Upper lobe of left lung (tissue), 6 donors: ENCODE data around the gene FAF1. TPM values are rescaled to one million over a fixed set of nuclear protein-coding genes. Genes with fewer than 3 reads are reported as not detected.

Source experiments
- ATAC-seq, 2 donors: fragments of 200-7000 bp; cut with Tn5 transposase; one replicate each; pipeline ENCODE4 v1.9.1; 2022; ENCODE audit warnings: mild to moderate bottlenecking in 2 of 2, moderate library complexity in 2 of 2; ENCODE audit not compliant: low FRiP score in 2 of 2
- DNase-seq, 2 donors: peaks; one replicate each; pipeline ENCODE4 v3.0.0-alpha.2; 2019 to 2020
- H3K27ac ChIP-seq, 4 donors: fragments of 200-600 bp; sonication (generic); one replicate each; pipeline ENCODE4 v1.5.1; 2016 to 2019
- H3K27me3 ChIP-seq, 4 donors: fragments of 200-600 bp; sonication (generic); one replicate each; pipeline ENCODE4 v1.5.1; 2017 to 2019
- H3K36me3 ChIP-seq, 4 donors: fragments of 200-600 bp; sonication (generic); one replicate each; pipeline ENCODE4 v1.5.1; 2016 to 2019
- H3K4me1 ChIP-seq, 4 donors: fragments of 200-600 bp; sonication (generic); one replicate each; pipeline ENCODE4 v1.5.1; 2018 to 2019
- H3K4me3 ChIP-seq, 4 donors: fragments of 200-600 bp; sonication (generic); one replicate each; pipeline ENCODE4 v1.5.1; 2017 to 2019; ENCODE audit warnings: mild to moderate bottlenecking in 2 of 4, moderate library complexity in 1 of 4
- H3K9me3 ChIP-seq, 4 donors: fragments of 200-600 bp; sonication (generic); one replicate each; pipeline ENCODE4 v1.5.1; 2018 to 2019
- EP300 ChIP-seq, 4 donors: sonication (generic); formaldehyde crosslinking; IDR thresholded peaks; one replicate each; pipeline ENCODE4 v1.5.1; 2017; ENCODE audit warnings: antibody characterized with exemption in 4 of 4, control low read depth in 2 of 4
- POLR2A ChIP-seq, 4 donors: fragments of 450-650 bp; IDR thresholded peaks; one replicate each; pipeline ENCODE4 v1.5.1; 2016 to 2017; ENCODE audit warnings: antibody characterized with exemption in 4 of 4, mild to moderate bottlenecking in 2 of 4
- POLR2AphosphoS5 ChIP-seq, 2 donors: sonication (generic); formaldehyde crosslinking; IDR thresholded peaks; one replicate each; pipeline ENCODE4 v1.5.1; 2017; ENCODE audit warnings: antibody characterized with exemption in 2 of 2
- WGBS, 2 donors: methylation state at CpG; one replicate each; pipeline ENCODE4 v1.1.5; 2017 to 2018; 5-methylcytosine and 5-hydroxymethylcytosine counted together
- total RNA-seq, 6 donors: library from RNA; depleted of rRNA in 4 of 6; stranded (reverse); fragments of >200 nt in 4 of 6; gene quantifications; one replicate each; pipeline versions ENCODE4 v1.1.0 to v1.2.1, GENCODE V29; 2016 to 2021
- TF ChIP-seq, protein P1 (sequence below), 6 experiments: fragments of 450-650 bp in 4 of 6; fragments of 200-600 bp in 2 of 6; sonication (generic) in 2 of 6; IDR thresholded peaks; one replicate each; pipeline ENCODE4 v1.5.1; 2016 to 2019; ENCODE audit warnings: antibody characterized with exemption in 6 of 6
- donor health status: DM: no; HTN: no; CAD: no; lungs with moderate emphysema.
- donor health status: DM: no; HTN: yes; CAD: no; lungs with severe emphysema.

The FAF1 gene
- total RNA-seq, 6 donors from 2014 or later, result 30.2 to 52.3 (median 35.0) TPM

DNA sequence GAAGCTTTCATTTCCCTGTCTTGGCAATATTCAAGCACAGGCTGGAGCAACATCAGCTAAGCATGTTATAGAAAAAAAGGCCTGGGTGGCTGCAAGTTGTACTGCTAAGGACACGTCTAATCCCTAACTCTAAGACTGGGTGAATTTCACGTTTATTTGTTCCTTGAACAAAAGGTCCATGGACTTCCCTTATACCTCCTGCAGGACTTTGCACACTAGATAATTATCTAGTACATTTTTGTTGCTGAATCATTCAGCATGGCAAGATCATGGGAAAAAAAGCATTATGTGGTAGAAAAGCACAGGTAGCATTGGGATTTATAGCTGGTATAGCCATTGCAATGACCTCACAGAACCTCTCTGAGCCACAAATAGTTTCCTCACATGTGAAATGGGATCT lies 406.1 kb downstream of the FAF1 start:
- Histone ChIP-seq H3K9me3 (no peaks in the 10 kb centered on the region), H3K27me3 (no peaks in the 10 kb centered on the region), H3K27ac (no peak overlapping the region), H3K4me1 (no peaks in the 10 kb centered on the region), H3K4me3 (no peak overlapping the region), H3K36me3 (no peaks in the 10 kb centered on the region)
- DNase-seq, result no peak
- 87 to 89% methylated on average over 2 of the region's 2 CpGs for WGBS, 2 donors
- no peak for ATAC-seq
- TF ChIP-seq, protein P1, sequence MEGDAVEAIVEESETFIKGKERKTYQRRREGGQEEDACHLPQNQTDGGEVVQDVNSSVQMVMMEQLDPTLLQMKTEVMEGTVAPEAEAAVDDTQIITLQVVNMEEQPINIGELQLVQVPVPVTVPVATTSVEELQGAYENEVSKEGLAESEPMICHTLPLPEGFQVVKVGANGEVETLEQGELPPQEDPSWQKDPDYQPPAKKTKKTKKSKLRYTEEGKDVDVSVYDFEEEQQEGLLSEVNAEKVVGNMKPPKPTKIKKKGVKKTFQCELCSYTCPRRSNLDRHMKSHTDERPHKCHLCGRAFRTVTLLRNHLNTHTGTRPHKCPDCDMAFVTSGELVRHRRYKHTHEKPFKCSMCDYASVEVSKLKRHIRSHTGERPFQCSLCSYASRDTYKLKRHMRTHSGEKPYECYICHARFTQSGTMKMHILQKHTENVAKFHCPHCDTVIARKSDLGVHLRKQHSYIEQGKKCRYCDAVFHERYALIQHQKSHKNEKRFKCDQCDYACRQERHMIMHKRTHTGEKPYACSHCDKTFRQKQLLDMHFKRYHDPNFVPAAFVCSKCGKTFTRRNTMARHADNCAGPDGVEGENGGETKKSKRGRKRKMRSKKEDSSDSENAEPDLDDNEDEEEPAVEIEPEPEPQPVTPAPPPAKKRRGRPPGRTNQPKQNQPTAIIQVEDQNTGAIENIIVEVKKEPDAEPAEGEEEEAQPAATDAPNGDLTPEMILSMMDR (IDR thresholded peaks at IDR 0.05), result no peak
- no peak for TF ChIP-seq EP300 (IDR thresholded peaks at IDR 0.05)
- TF ChIP-seq POLR2A (IDR thresholded peaks at IDR 0.05), result no peak
- no peak for TF ChIP-seq POLR2AphosphoS5 (IDR thresholded peaks at IDR 0.05)

DNA sequence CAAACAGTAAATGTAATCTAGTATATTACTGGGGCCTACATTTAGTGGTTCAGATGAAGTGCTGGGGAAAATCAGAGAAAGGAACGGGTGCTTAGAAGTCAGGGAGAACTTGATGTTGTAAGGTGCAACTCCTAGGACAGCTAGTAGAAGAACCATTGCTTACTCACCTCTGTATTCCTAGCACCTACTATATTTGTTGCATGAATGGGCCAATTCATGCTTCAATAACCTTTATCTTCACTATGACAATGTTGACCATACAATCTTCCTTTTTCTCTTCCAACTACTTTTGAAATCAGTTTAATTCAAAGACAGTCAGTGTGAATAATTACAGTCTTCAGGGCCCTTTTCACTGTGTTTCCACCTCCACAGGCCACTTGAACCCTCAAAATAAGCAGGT lies 411.8 kb downstream of the FAF1 start:
- Histone ChIP-seq H3K4me1 (no peaks in the 10 kb centered on the region), H3K4me3 (no peak overlapping the region), H3K9me3 (no peaks in the 10 kb centered on the region), H3K27ac (no peak overlapping the region), H3K27me3 (no peaks in the 10 kb centered on the region), H3K36me3 (no peaks in the 10 kb centered on the region)
- no peak for TF ChIP-seq POLR2A (IDR thresholded peaks at IDR 0.05)
- TF ChIP-seq, protein P1 (IDR thresholded peaks at IDR 0.05), result no peak
- TF ChIP-seq EP300 (IDR thresholded peaks at IDR 0.05), result no peak
- TF ChIP-seq POLR2AphosphoS5 (IDR thresholded peaks at IDR 0.05), result no peak
- 97 to 100% methylated on average over 1 of the region's 1 CpG for WGBS, 2 donors
- ATAC-seq (no peak), DNase-seq (no peak)

DNA sequence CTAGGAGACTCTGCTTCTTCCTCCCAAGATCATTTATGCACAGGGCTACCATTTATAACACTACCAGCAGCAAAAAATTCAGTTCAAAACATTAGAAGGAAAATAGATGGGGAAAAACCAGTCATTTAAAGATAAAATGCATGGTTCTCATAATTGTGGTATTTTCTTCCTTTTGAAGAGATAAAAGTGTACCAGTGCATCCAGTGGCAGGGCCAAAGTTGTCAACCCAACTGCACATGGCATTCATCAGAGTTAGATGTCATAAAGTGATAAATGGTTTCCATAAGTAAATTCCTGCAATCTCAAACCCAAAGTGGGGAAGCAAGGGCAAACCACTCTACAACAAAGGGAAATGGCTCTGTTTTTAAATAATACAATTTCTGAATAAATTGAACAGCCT lies 417.7 kb downstream of the FAF1 start:
- no peak for DNase-seq
- no peaks in the 10 kb centered on the region for H3K9me3 ChIP-seq
- H3K27me3 ChIP-seq, result no peaks in the 10 kb centered on the region

GRCh38 chr1:50538476-50538875 lies 421.6 kb downstream of the FAF1 start:
- Histone ChIP-seq H3K4me3 (no peak overlapping the region), H3K9me3 (no peaks in the 10 kb centered on the region), H3K36me3 (peaks cover 0 to 7% (median 0%) of the 10 kb centered on the region in 4 donors), H3K4me1 (no peaks in the 10 kb centered on the region), H3K27me3 (no peaks in the 10 kb centered on the region), H3K27ac (no peak overlapping the region)
- 90 to 91% methylated on average over 1 of the region's 1 CpG for whole genome bisulfite sequencing, 2 donors
- no peak for TF ChIP-seq EP300 (IDR thresholded peaks at IDR 0.05)
- TF ChIP-seq, protein P1 (IDR thresholded peaks at IDR 0.05), result no peak
- TF ChIP-seq POLR2A (IDR thresholded peaks at IDR 0.05), result no peak
- no peak for TF ChIP-seq POLR2AphosphoS5 (IDR thresholded peaks at IDR 0.05)
- DNase-seq (no peak), ATAC-seq (no peak)

More for the DNA sequence above, 417.7 kb downstream of the FAF1 start:
- ATAC-seq, result no peak
- H3K4me3 ChIP-seq, result no peak overlapping the region
- TF ChIP-seq, protein P1 (IDR thresholded peaks at IDR 0.05), result no peak
- TF ChIP-seq POLR2A (IDR thresholded peaks at IDR 0.05) (no peak), POLR2AphosphoS5 (IDR thresholded peaks at IDR 0.05) (no peak)
- H3K36me3 ChIP-seq, result peaks cover 0 to 5% (median 0%) of the 10 kb centered on the region in 4 donors
- H3K4me1 ChIP-seq, result no peaks in the 10 kb centered on the region
- no peak overlapping the region for H3K27ac ChIP-seq

GRCh38 chr1:50531601-50532000 lies 428.5 kb downstream of the FAF1 start:
- no peak for TF ChIP-seq EP300 (IDR thresholded peaks at IDR 0.05)
- TF ChIP-seq, protein P1 (IDR thresholded peaks at IDR 0.05), result no peak
- no peak for TF ChIP-seq POLR2AphosphoS5 (IDR thresholded peaks at IDR 0.05)
- TF ChIP-seq POLR2A (IDR thresholded peaks at IDR 0.05), result no peak
- ATAC-seq, result no peak

More at GRCh38 chr1:50531601-50532000, 428.5 kb downstream of the FAF1 start:
- Histone ChIP-seq H3K9me3 (no peaks in the 10 kb centered on the region), H3K4me1 (no peaks in the 10 kb centered on the region), H3K4me3 (no peak overlapping the region), H3K27ac (no peak overlapping the region), H3K27me3 (no peaks in the 10 kb centered on the region), H3K36me3 (peaks cover 0 to 18% (median 1%) of the 10 kb centered on the region in 4 donors)
- no peak for DNase-seq
- 92 to 100% methylated on average over 1 of the region's 1 CpG for WGBS, 2 donors
